ENCODE results near the gene SIX3. TPM values are rescaled to one million over a fixed set of nuclear protein-coding genes. Genes with fewer than 3 reads are reported as not detected.

Gene SIX3
- total RNA-seq, 4 donors from 2014 or later = not detected

GRCh38 chr2:44981714-44982108, 40.2 kb downstream of the SIX3 start:
- Histone ChIP-seq H3K27ac (no peak overlapping the region), H3K9me3 (no peaks in the 10 kb centered on the region), H3K4me1 (no peaks in the 10 kb centered on the region), H3K36me3 (no peaks in the 10 kb centered on the region), H3K4me3 (no peak overlapping the region), H3K27me3 (no peaks in the 10 kb centered on the region)
- intact Hi-C loops (cut with DNase I; ENCODE audit: low total_unique reads) = loop anchor here (5.0 kb wide), 1 partner anchor 511 kb away; no protein-coding TSS in a partner anchor
- DNase-seq = peak; percentile 69 to 75
- TF ChIP-seq POLR2A (IDR thresholded peaks at IDR 0.05) = no peak
- TF ChIP-seq, protein P1, sequence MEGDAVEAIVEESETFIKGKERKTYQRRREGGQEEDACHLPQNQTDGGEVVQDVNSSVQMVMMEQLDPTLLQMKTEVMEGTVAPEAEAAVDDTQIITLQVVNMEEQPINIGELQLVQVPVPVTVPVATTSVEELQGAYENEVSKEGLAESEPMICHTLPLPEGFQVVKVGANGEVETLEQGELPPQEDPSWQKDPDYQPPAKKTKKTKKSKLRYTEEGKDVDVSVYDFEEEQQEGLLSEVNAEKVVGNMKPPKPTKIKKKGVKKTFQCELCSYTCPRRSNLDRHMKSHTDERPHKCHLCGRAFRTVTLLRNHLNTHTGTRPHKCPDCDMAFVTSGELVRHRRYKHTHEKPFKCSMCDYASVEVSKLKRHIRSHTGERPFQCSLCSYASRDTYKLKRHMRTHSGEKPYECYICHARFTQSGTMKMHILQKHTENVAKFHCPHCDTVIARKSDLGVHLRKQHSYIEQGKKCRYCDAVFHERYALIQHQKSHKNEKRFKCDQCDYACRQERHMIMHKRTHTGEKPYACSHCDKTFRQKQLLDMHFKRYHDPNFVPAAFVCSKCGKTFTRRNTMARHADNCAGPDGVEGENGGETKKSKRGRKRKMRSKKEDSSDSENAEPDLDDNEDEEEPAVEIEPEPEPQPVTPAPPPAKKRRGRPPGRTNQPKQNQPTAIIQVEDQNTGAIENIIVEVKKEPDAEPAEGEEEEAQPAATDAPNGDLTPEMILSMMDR (IDR thresholded peaks at IDR 0.05) = peak; percentile 77 to 87 (median 78)

DNA sequence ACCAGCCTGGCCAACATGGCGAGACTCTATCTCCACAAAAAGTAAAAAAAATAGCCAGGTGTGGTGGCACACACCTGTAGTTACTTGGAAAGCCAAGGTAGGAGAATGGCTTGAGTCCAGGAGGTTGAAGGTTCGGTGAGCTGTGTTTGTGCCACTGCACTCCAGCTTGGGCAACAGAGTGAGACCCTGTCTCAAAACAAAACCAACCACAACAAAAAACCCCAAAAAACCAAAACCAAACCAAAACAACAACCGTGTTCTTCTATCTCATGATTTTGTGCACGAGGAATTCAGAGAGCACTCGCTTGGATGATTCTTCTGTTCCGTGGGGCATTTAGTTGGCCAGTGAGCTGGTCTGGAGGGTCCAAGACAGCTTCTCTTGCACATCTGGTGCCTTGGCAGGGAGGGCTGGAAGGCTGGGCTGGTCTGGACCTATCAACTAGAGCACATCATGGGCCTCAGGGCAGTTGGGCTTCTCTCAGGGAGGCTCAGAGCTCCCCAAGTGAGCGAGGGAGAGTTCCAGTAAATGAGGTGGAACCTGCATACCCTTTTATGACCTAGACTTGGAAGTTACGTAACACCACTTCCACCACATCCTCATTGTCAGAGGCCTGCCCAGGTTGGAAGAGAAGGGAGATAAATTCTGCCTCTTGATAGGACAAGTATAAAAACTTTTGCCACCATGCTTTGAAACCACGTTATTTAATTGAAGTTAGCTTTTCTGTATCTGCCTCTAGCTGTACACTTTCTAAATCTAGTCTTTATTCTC, 42.5 kb downstream of the SIX3 start:
- Histone ChIP-seq H3K27me3 (no peaks in the 10 kb centered on the region), H3K4me3 (no peak overlapping the region), H3K4me1 (no peaks in the 10 kb centered on the region), H3K27ac (no peak overlapping the region), H3K9me3 (no peaks in the 10 kb centered on the region), H3K36me3 (no peaks in the 10 kb centered on the region)
- no peak for DNase-seq
- intact Hi-C loops (cut with DNase I; ENCODE audit: low total_unique reads) = loop anchor here (5.0 kb wide), 1 partner anchor 508 kb away; no protein-coding TSS in a partner anchor
- TF ChIP-seq, protein P1 (IDR thresholded peaks at IDR 0.05) = no peak

DNA sequence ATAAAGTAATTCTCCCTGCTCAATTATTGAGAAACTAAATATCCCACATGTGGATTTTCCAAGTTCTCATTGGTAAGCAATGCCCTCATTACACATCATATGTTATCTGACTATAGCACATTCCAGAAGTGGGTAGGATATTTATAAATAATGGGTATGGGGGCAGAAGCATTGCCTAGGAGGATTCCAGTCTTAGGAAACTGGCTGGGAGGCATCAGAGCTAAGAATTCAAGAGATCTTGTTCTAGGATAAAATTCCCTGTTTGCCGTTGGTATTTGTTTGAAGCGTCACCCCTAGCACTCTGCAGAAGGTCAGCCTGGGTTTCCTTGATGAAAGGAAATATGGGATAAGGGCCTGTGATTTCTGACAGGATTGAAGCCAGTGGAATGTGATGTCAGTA, 47.7 kb downstream of the SIX3 start:
- TF ChIP-seq, protein P1 (IDR thresholded peaks at IDR 0.05) = no peak
- no peak for TF ChIP-seq POLR2A (IDR thresholded peaks at IDR 0.05)
- Histone ChIP-seq H3K4me1 (no peaks in the 10 kb centered on the region), H3K36me3 (no peaks in the 10 kb centered on the region), H3K27me3 (no peaks in the 10 kb centered on the region), H3K9me3 (peaks cover 0 to 2% of the 10 kb centered on the region in 2 donors), H3K4me3 (no peak overlapping the region), H3K27ac (no peak overlapping the region)
- intact Hi-C loops (cut with DNase I; ENCODE audit: low total_unique reads) = no loop called here
- DNase-seq = no peak

DNA sequence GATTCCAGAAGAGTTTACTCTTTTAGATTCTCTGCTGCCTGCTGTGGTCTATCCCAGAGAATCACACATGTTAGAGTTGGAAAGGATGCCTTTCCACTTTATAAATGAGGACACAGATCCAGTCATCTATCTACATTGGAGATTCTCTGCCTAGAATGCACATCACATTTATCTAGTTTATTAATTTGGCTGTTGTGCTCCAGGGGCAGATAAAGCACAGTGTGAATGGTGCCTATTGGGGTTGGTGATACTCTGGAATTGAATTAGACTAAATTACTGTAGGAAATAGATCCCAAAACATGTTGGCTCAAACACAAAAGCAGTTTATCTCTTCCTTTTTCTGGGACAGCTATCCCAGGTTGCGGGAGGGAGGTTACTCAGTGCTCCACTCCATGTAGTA, 52.9 kb downstream of the SIX3 start:
- Histone ChIP-seq H3K9me3 (peaks cover 0 to 2% of the 10 kb centered on the region in 2 donors), H3K36me3 (no peaks in the 10 kb centered on the region), H3K4me1 (no peaks in the 10 kb centered on the region), H3K27ac (no peak overlapping the region), H3K4me3 (no peak overlapping the region), H3K27me3 (no peaks in the 10 kb centered on the region)
- no peak for DNase-seq
- no peak for TF ChIP-seq POLR2A (IDR thresholded peaks at IDR 0.05)
- TF ChIP-seq, protein P1 (IDR thresholded peaks at IDR 0.05) = no peak
- intact Hi-C loops (cut with DNase I; ENCODE audit: low total_unique reads) = no loop called here

Small RNA genes lying within 50 kb of the gene (small RNA-seq; reads per million reads assigned to genes)
- gene RF02246 (not detected), gene RF02247 (not detected), gene RF02248 (not detected), gene RF02250 (not detected), gene RF02251 (not detected), gene RF02252 (not detected)

Other genes with a start within 250 kb of the SIX3 start
- gene SIX2, start 67.8 kb downstream of the SIX3 start, total RNA-seq = under 1 TPM in 2 of 4 donors, not detected in 2; 0.24 to 0.48 TPM